Peyer's patch (tissue), 4 donors: Measurements from ENCODE around the gene NME4. TPM values are rescaled to one million over a fixed set of nuclear protein-coding genes. Genes with fewer than 3 reads are reported as not detected.

Source experiments
- DNase-seq, 3 donors: peaks; one replicate each; pipeline ENCODE4 v3.0.0-alpha.2; 2017 to 2019
- H3K27ac ChIP-seq, 4 donors: fragments of 200-600 bp; sonication (generic); one replicate each; pipeline ENCODE4 v1.5.1; 2016 to 2019
- H3K27me3 ChIP-seq, 2 donors: fragments of 200-600 bp; sonication (generic); one replicate each; pipeline ENCODE4 v1.5.1; 2019
- H3K36me3 ChIP-seq, 3 donors: fragments of 200-600 bp; sonication (generic); one replicate each; pipeline ENCODE4 v1.5.1; 2016 to 2019
- H3K4me1 ChIP-seq, 4 donors: fragments of 200-600 bp; sonication (generic); one replicate each; pipeline ENCODE4 v1.5.1; 2016 to 2019
- H3K4me3 ChIP-seq, 4 donors: fragments of 200-600 bp; sonication (generic); 1 replicate in 3 of 4; 2 replicates in 1 of 4; pipeline ENCODE4 v1.5.1; 2016 to 2019; ENCODE audit warnings: mild to moderate bottlenecking in 1 of 4
- H3K9me3 ChIP-seq, 4 donors: fragments of 200-600 bp; sonication (generic); one replicate each; pipeline ENCODE4 v1.5.1; 2016 to 2019; ENCODE audit warnings: mild to moderate bottlenecking in 1 of 4
- POLR2A ChIP-seq, 2 donors: fragments of 450-650 bp; IDR thresholded peaks; one replicate each; pipeline ENCODE4 v1.5.1; 2017; ENCODE audit warnings: antibody characterized with exemption in 2 of 2, mild to moderate bottlenecking in 2 of 2, moderate library complexity in 2 of 2
- total RNA-seq, 4 donors: library from RNA; depleted of rRNA; stranded (reverse); fragments of >200 nt; gene quantifications; one replicate each; pipeline ENCODE4 v1.1.0, GENCODE V29; 2016
- TF ChIP-seq, protein P1 (sequence below), 6 experiments: fragments of 450-650 bp in 4 of 6; fragments of 200-600 bp in 2 of 6; sonication (generic) in 1 of 6; IDR thresholded peaks; one replicate each; pipeline ENCODE4 v1.5.1; 2017 to 2019; ENCODE audit warnings: antibody characterized with exemption in 6 of 6, mild to moderate bottlenecking in 3 of 6, moderate library complexity in 1 of 6

NME4 gene
- total RNA-seq, 4 donors from 2014 or later = 9.6 to 65.2 (median 29.5) TPM

DNA sequence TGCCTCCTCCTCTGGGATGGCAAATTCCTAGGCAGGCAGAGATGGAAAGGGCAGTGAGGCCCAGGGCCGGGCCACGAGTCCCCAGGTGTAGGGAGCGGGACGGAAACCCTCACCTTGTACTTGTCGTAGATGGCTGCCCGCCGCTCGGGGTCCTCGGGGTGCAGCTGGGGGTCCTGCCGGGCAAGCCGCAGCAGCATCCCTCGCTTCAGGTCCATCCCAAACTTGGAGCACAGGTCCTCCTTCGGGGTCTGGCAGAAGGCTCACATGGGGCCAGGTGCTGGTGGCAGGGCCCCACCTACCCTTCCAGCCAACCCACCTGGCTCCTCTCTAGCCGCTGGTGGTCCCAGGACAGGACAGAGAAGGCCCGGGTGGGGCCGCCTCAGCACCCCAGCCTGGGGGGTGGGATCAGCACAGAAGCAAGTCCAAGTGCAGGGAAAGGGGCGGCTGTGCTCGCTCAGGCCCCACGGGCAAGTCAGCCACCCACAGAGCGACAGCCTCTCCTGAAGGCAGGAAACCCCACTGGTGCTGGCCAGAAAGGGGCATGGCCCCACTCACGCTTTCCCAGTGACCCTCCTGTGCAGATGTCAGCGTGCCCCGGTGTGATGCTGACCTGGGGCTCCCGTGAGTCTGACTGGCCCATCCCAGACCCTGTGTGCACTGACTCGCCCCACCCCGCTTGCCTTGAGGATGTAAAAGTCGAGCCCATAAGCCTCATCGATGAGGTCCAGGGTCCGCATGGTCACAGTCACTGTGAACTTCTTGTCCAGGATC lies 28.4 kb upstream of the NME4 start:
- no peak for TF ChIP-seq POLR2A (IDR thresholded peaks at IDR 0.05)
- TF ChIP-seq, protein P1, sequence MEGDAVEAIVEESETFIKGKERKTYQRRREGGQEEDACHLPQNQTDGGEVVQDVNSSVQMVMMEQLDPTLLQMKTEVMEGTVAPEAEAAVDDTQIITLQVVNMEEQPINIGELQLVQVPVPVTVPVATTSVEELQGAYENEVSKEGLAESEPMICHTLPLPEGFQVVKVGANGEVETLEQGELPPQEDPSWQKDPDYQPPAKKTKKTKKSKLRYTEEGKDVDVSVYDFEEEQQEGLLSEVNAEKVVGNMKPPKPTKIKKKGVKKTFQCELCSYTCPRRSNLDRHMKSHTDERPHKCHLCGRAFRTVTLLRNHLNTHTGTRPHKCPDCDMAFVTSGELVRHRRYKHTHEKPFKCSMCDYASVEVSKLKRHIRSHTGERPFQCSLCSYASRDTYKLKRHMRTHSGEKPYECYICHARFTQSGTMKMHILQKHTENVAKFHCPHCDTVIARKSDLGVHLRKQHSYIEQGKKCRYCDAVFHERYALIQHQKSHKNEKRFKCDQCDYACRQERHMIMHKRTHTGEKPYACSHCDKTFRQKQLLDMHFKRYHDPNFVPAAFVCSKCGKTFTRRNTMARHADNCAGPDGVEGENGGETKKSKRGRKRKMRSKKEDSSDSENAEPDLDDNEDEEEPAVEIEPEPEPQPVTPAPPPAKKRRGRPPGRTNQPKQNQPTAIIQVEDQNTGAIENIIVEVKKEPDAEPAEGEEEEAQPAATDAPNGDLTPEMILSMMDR (IDR thresholded peaks at IDR 0.05) = no peak
- peaks cover 0 to 48% (median 0%) of the 10 kb centered on the region in 3 donors for H3K36me3 ChIP-seq
- no peak overlapping the region for H3K4me3 ChIP-seq
- no peak overlapping the region for H3K27ac ChIP-seq
- no peaks in the 10 kb centered on the region for H3K9me3 ChIP-seq
- H3K27me3 ChIP-seq = no peaks in the 10 kb centered on the region
- H3K4me1 ChIP-seq = peaks cover 0 to 17% (median 13%) of the 10 kb centered on the region in 4 donors
- no peak for DNase-seq

DNA sequence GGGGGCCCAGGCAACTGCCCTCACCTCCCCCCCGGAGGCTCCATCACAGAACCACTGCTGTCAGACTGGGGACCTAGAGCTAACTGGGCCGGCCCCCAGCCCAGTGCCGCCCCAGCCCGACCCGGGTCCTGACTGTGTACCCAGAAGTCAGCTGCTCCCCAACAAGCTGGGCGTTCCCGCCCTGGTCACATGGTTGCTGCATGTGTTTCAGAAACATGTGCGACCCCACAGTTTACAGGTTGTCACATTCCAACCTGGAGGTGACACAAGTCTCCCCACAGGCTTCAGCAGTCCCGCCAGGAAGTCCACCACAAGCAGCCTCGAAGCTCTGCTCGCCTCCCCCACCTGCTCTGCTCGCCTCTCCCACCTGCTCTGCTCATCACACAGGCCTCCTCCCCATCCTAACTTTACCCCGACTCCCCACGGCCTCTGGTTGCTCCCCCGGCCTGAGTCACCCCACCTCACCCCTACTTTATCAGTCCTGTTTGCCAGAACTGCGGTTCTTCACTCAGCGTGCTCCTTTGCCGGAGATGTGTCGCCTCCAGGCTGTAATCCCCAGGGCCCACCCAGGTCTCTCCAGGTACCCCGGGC lies 27.6 kb upstream of the NME4 start:
- Histone ChIP-seq H3K9me3 (no peaks in the 10 kb centered on the region), H3K36me3 (peaks cover 0 to 56% (median 0%) of the 10 kb centered on the region in 3 donors), H3K4me3 (peak overlapping the region in 1 of 4 donors; percentile 63), H3K27me3 (no peaks in the 10 kb centered on the region), H3K27ac (no peak overlapping the region), H3K4me1 (peaks cover 0 to 17% (median 13%) of the 10 kb centered on the region in 4 donors)
- DNase-seq = peak in 1 of 3 donors; percentile 42
- no peak for TF ChIP-seq POLR2A (IDR thresholded peaks at IDR 0.05)

DNA sequence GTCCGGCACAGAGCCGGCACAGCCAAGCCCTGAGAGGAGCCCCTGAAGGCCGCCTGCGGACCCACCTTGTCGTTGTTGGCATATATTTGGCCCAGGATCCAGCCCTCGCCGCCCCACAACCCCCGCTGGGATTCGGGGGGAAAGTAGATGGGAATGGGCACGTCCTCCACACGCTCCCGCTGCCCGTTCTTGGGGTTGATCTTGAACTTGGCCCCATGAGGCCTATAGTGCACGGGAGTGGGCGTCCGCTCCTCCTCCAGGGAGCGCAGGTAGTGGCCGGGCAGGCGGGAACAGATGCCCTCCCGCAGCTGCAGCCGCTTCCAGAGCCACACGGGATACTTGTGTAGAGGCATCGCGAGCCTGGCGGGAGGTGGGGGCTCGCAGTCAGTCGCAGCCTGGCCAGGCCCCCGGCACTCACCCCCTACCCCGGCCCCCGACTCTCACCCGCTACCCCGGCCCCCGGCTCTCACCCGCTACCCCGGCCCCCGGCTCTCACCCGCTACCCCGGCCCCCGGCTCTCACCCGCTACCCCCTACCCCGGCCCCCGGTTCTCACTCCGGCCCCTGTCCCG lies 27.0 kb upstream of the NME4 start:
- Histone ChIP-seq H3K4me3 (peak overlapping the region; percentile 51 to 67 (median 57)), H3K27ac (peak overlapping the region; percentile 50 to 66 (median 62)), H3K36me3 (peaks cover 0 to 62% (median 0%) of the 10 kb centered on the region in 3 donors), H3K27me3 (no peaks in the 10 kb centered on the region), H3K4me1 (peaks cover 0 to 17% (median 13%) of the 10 kb centered on the region in 4 donors), H3K9me3 (no peaks in the 10 kb centered on the region)
- TF ChIP-seq, protein P1 (IDR thresholded peaks at IDR 0.05) = no peak
- TF ChIP-seq POLR2A (IDR thresholded peaks at IDR 0.05) = no peak
- peak in 1 of 3 donors; percentile 44 for DNase-seq

DNA sequence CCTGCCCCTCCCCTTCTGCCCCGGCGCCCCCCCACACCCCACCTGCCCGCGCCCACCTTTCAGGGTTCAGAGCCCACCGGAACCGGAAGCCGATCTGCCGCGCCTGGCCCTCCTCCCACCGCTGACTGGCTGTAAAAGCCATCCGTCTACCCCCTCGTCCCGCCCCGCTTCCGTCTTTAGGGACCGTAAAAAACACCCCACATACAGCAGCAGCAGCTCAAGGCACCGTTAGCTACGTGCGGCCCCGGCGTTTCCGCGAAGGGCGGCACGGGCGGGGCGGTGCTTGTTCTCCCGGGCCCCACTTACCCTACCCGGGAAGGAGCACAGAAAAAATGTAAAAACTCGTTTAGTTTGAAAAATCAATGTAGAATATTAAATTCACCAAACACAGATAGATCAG lies 26.6 kb upstream of the NME4 start, which contains the start of gene MRPL28:
TSS of gene MRPL28 (minus strand) at position 96 of the 400 bp plus-strand sequence. CDS start 320 bp downstream, outside the sequence.
- Histone ChIP-seq H3K27me3 (no peaks in the 10 kb centered on the region), H3K4me1 (peaks cover 0 to 17% (median 13%) of the 10 kb centered on the region in 4 donors), H3K9me3 (no peaks in the 10 kb centered on the region), H3K27ac (peak within 1 kb of the TSS; percentile 50 to 66 (median 62)), H3K36me3 (peaks cover 0 to 66% (median 0%) of the 10 kb centered on the region in 3 donors), H3K4me3 (peak within 1 kb of the TSS; percentile 51 to 67 (median 57))
- DNase-seq = peak; percentile 93 to 98 (median 94)
- TF ChIP-seq, protein P1 (IDR thresholded peaks at IDR 0.05) = no peak
- TF ChIP-seq POLR2A (IDR thresholded peaks at IDR 0.05) = no peak

DNA sequence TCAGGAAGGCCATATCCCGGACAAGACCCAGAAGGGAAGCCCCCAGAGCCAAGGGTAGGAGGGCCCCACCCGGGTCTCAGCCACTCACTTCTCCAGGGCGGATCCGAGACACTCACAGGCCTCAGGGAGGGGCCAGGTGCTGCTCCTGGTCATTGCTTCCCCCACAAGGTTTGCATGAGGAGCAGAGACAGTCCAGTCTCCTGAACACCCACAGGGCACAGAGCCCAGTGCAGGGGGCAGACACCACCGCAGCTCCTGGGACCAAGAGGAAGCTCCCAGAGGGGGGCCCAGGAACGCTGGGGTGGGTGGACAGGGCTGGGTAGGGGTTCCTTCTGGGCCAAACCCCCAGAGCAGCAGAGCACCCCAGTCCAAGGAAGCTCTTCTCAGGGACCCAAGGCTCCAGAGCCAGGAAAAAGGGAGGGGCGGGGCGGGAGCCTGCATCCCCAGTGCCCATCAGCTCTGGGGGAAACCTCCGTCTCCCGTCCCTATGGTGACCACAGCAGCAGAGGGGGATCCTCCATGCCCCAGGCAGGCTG lies 26.0 kb upstream of the NME4 start:
- Histone ChIP-seq H3K4me1 (peaks cover 0 to 17% (median 13%) of the 10 kb centered on the region in 4 donors), H3K36me3 (peaks cover 0 to 71% (median 0%) of the 10 kb centered on the region in 3 donors), H3K9me3 (no peaks in the 10 kb centered on the region), H3K4me3 (peak overlapping the region; percentile 51 to 67 (median 57)), H3K27me3 (no peaks in the 10 kb centered on the region), H3K27ac (peak overlapping the region; percentile 50 to 66 (median 62))
- DNase-seq = peak in 1 of 3 donors; percentile 50
- no peak for TF ChIP-seq POLR2A (IDR thresholded peaks at IDR 0.05)

DNA sequence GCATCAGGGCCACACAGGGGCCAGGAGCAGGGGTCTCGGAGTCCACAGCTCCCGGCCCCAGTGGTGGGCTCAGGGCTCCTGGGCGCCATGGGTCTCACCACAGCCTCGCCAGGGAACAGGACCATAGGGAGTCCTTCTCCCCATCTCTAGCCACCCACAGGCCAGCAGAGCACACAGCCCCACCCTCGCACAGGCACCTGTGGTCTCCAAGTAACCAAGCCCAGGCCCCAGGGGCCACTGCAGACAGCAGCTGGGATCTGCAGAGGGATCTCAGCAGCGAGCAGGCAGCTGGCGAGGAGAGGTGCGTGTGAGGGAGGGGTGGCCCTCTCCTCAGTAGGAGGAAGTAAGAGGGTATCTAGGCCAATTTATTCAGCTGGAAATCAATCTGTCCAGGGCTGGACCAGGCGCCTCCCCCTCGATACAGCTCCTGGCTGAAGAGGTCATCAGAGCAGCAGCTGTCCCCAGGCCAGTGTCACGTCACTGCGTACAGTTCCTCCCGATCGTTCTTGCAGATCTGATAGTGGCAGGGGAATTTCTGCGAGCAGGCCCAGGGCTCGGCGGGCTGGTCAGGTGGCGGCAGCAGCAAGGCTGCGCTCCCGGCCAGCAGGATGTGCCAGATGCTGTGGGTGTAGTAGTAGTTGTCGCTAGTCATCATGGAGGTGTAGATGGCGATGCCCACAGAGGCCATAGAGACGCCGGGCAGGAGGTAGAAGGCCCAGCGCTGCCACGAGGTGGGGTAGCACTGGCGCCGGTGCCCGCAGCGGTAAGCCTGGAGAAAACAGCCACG lies 25.3 kb upstream of the NME4 start:
- H3K4me3 ChIP-seq = no peak overlapping the region
- no peaks in the 10 kb centered on the region for H3K9me3 ChIP-seq
- no peaks in the 10 kb centered on the region for H3K27me3 ChIP-seq
- H3K27ac ChIP-seq = peak overlapping the region in 1 of 4 donors; percentile 50
- peak in 1 of 3 donors; percentile 46 for DNase-seq
- TF ChIP-seq, protein P1 (IDR thresholded peaks at IDR 0.05) = no peak
- peaks cover 0 to 76% (median 0%) of the 10 kb centered on the region in 3 donors for H3K36me3 ChIP-seq
- peaks cover 0 to 17% (median 13%) of the 10 kb centered on the region in 4 donors for H3K4me1 ChIP-seq
